ENCODE measurements around the gene P4HTM. TPM values are rescaled to one million over a fixed set of nuclear protein-coding genes. Genes with fewer than 3 reads are reported as not detected.

P4HTM gene
- total and polyA plus RNA-seq, 2 of the 8 experiments (the other 6 are each of a cell fraction or from before 2014, with no cell fraction given): 19.1 to 25.4 TPM

DNA sequence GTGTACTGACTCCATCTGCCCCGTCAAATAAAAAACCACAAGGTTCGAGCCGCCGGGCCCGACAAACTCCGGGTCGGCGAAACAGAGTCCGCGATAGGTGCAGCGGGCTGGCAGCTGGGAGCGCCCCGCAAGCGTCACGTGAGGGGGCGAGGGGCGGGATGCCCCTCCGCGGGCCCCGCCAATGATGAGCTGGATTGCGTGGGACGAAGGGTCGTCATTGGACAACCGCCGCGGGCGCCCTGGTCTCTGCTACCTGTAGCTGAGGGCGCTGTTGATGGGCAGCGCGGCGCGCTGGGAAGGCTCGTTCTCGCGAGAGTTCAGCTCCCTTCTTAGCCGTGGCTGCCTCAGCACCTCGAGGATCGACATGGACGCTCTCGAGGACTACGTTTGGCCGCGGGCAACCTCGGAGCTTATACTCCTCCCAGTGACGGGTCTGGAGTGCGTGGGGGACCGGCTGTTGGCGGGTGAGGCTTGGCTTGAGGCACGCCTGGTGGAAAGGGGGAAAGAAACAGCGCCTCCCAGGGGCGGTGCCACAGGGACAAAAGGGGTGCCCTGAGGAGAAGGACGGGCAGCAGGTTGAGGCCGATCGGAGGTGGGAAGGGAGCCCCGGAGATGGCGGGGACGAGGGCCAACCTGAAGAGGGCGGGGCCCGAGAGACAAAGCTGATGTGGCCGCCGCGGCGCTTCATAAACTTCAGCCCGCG, 17.2 kb downstream of the P4HTM start, which contains the start of gene WDR6 (continued):
- TF ChIP-seq JUND (IDR thresholded peaks at IDR 0.05; ENCODE audit: low read length) (no peak), ASH2L (IDR thresholded peaks at IDR 0.05; ENCODE audit: low read length) (peak; percentile 84), BCL11A (IDR thresholded peaks at IDR 0.05; ENCODE audit: low read depth in 2 of 2, low read length in 2 of 2) (no peak), RFX5 (IDR thresholded peaks at IDR 0.05; ENCODE audit: borderline replicate concordance, low read depth, low read length) (no peak; the same call in 1 of the 2 replicates), KDM1A (IDR thresholded peaks at IDR 0.05; ENCODE audit: borderline replicate concordance, low read length) (no peak), SUZ12 (IDR thresholded peaks at IDR 0.05; ENCODE audit: low read length) (no peak), TAF7 (optimal IDR thresholded peaks at IDR 0.05; ENCODE audit: borderline replicate concordance, low read depth, low read length) (peak; percentile 70), YY1 (IDR thresholded peaks at IDR 0.05; ENCODE audit: low read depth, low read length) (peak; percentile 65; the same call in 1 of the 2 replicates), SIN3A (conservative IDR thresholded peaks at IDR 0.05 in 1 of 2, IDR thresholded peaks at IDR 0.05 in 1 of 2; ENCODE audit: low read depth in 1 of 2, low read length in 2 of 2) (peak in 1 of 2 experiments; percentile 51; a peak in 2 of 4 replicates), SRF (IDR thresholded peaks at IDR 0.05; ENCODE audit: low read depth, low read length) (no peak), TCF12 (IDR thresholded peaks at IDR 0.05; ENCODE audit: low read depth, low read length) (no peak), SAP30 (IDR thresholded peaks at IDR 0.05; ENCODE audit: insufficient read depth, insufficient replicate concordance, low read length) (no peak), BACH1 (IDR thresholded peaks at IDR 0.05; ENCODE audit: low read length) (no peak), TAF1 (IDR thresholded peaks at IDR 0.05; ENCODE audit: low read depth, low read length) (peak; percentile 94), HDAC6 (IDR thresholded peaks at IDR 0.05; ENCODE audit: low read depth, low read length) (no peak), TEAD4 (IDR thresholded peaks at IDR 0.05; ENCODE audit: low read depth, low read length) (no peak), CEBPB (IDR thresholded peaks at IDR 0.05; ENCODE audit: low read depth, low read length) (no peak), GABPA (IDR thresholded peaks at IDR 0.05; ENCODE audit: borderline replicate concordance, insufficient read depth, low read length) (no peak; the same call in 1 of the 2 replicates), CBX8 (IDR thresholded peaks at IDR 0.05; ENCODE audit: borderline replicate concordance, low read depth, low read length) (no peak), SIRT6 (IDR thresholded peaks at IDR 0.05; ENCODE audit: low read length) (no peak), TBP (IDR thresholded peaks at IDR 0.05; ENCODE audit: low read depth, low read length) (peak; percentile 88), MAFK (IDR thresholded peaks at IDR 0.05; ENCODE audit: low read depth, low read length) (no peak)
- TF ChIP-seq, protein P1, sequence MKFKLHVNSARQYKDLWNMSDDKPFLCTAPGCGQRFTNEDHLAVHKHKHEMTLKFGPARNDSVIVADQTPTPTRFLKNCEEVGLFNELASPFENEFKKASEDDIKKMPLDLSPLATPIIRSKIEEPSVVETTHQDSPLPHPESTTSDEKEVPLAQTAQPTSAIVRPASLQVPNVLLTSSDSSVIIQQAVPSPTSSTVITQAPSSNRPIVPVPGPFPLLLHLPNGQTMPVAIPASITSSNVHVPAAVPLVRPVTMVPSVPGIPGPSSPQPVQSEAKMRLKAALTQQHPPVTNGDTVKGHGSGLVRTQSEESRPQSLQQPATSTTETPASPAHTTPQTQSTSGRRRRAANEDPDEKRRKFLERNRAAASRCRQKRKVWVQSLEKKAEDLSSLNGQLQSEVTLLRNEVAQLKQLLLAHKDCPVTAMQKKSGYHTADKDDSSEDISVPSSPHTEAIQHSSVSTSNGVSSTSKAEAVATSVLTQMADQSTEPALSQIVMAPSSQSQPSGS (IDR thresholded peaks at IDR 0.05; ENCODE audit: low read length): peak; percentile 93
- TF ChIP-seq, protein P2, sequence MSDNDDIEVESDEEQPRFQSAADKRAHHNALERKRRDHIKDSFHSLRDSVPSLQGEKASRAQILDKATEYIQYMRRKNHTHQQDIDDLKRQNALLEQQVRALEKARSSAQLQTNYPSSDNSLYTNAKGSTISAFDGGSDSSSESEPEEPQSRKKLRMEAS (IDR thresholded peaks at IDR 0.05): peak; percentile 83

Data from H1 (cell line).